CD4-positive, alpha-beta T cell treated with Interleukin-12 subunit alpha and Interleukin-12 subunit beta, for 1 hour (primary cell): ENCODE results near the gene DOCK1.
"Not testable (repeated sequence)": the region's sequence is repeated elsewhere in the genome, so short reads cannot be mapped to it uniquely, and the experiment has no call there.

ENCODE experiments used
- DNase-seq: peaks from one replicate; pipeline ENCODE4 v3.0.0-alpha.2; 2020

Gene DOCK1

GRCh38 chr10:126904516-126904817, 761 bp upstream of the DOCK1 start:
- DNase-seq: no peak

- DNase-seq: no peak
Measured at GRCh38 chr10:126905776-126906703, 812 bp downstream of the DOCK1 start.

GRCh38 chr10:126906704-126907422, 1.6 kb downstream of the DOCK1 start:
- DNase-seq: no peak

GRCh38 chr10:126907423-126907970, 2.3 kb downstream of the DOCK1 start:
- no peak for DNase-seq

GRCh38 chr10:126908225-126908624, 3.0 kb downstream of the DOCK1 start:
- DNase-seq: no peak

- no peak for DNase-seq
Measured at GRCh38 chr10:126908729-126909128, 3.5 kb downstream of the DOCK1 start.

GRCh38 chr10:126909147-126909546, 3.9 kb downstream of the DOCK1 start:
- no peak for DNase-seq

- DNase-seq: no peak
Measured at GRCh38 chr10:126910196-126910595, 5.0 kb downstream of the DOCK1 start.

GRCh38 chr10:126910798-126911197, 5.6 kb downstream of the DOCK1 start:
- DNase-seq: no peak

- no peak for DNase-seq
Measured at GRCh38 chr10:126911301-126911700, 6.1 kb downstream of the DOCK1 start.

- no peak for DNase-seq
Measured at GRCh38 chr10:126913316-126913715, 8.1 kb downstream of the DOCK1 start.

- no peak for DNase-seq
Measured at GRCh38 chr10:126914561-126914960, 9.3 kb downstream of the DOCK1 start.

- DNase-seq: not testable (repeated sequence)
Measured at GRCh38 chr10:126916952-126917351, 11.7 kb downstream of the DOCK1 start.

GRCh38 chr10:126917375-126917774, 12.1 kb downstream of the DOCK1 start:
- no peak for DNase-seq

- no peak for DNase-seq
Measured at GRCh38 chr10:126917975-126918908, 13.0 kb downstream of the DOCK1 start.

GRCh38 chr10:126919426-126919825, 14.2 kb downstream of the DOCK1 start:
- DNase-seq: no peak

- no peak for DNase-seq
Measured at GRCh38 chr10:126921162-126921561, 15.9 kb downstream of the DOCK1 start.

- DNase-seq: no peak
Measured at GRCh38 chr10:126921974-126922525, 16.8 kb downstream of the DOCK1 start.

GRCh38 chr10:126924180-126924914, 19.1 kb downstream of the DOCK1 start:
- no peak for DNase-seq

GRCh38 chr10:126924915-126925300, 19.7 kb downstream of the DOCK1 start:
- DNase-seq: no peak

- DNase-seq: no peak
Measured at GRCh38 chr10:126926568-126926967, 21.3 kb downstream of the DOCK1 start.

- no peak for DNase-seq
Measured at GRCh38 chr10:126927799-126928198, 22.6 kb downstream of the DOCK1 start.
